GM19463 (cell line): Measurements from ENCODE around the gene SYDE2.
"Not testable (repeated sequence)": the region's sequence is repeated elsewhere in the genome, so short reads cannot be mapped to it uniquely, and the experiment has no call there.

Experiments used
- ATAC-seq: cut with Tn5 transposase; IDR thresholded peaks from one replicate; pipeline ENCODE4 v1.9.1; 2021; ENCODE audit warnings: mild to moderate bottlenecking, moderate library complexity; ENCODE audit not compliant: unreplicated experiment

SYDE2 gene

DNA sequence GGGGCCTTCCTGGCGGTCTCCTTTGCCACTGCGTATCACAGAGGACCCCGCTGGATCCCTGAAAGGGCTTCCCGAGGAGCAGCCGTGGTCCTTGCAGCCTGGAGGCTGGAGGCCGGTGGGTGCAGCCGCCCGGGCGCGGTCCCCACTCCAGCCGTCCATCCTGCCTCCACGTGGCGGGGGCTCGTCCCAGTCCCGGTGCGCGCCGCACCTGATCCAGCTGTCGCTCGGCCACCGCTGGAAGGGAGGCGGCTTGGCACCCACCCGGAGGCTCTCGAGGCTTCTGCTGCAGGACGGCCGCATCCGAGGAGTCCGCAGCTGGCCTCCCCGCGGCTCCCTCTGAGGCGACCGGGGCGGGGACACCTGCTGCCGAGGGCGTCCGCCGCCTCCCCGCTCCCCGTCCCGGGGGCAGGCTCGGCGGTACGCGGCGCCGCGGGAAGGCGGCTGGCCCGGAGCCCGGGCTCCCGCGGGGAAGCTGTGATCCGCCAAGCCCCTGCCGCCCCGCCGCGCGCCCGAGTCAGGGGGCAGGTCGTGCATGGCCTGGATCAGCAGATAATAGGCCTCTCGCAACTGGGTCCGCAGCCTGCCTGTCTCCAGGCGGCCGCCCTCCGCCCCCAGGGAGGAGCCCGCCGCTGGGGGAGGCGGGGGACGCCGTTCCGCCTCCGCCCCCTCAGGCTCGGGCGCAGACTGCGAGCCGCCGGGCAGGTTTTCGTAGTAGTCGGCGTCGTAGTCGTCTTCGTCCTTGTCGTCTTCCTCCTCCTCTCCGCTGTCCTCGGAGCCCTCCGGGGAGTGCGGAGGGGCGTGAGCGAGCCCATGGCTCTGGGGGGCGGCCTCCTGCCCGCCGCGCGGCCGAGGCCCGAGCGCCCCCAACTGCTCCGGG, at the start of gene SYDE2:
Gene SYDE2, minus strand, starts transcription at position 554 of the 877 bp plus-strand sequence. Its CDS starts 20 bp downstream, at position 534.
- ATAC-seq, result peak; percentile 76

DNA sequence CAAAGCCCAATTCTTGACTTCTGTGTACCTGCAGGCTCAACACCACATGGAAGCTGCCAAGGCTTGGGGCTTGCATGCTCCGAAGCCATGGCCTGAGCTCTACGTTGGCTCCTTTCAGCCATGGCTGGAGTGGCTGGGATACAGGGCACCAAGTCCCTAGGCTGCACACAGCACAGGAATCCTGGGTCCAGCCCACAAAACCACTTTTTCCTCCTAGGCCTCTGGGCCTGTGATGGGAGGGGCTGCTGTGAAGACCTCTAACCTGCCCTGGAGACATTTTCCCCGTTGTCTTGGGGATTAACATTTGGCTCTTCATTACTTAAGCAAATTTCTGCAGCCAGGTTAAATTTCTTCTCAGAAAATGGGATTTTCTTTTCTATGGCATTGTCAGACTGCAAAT, 48.2 kb upstream of the SYDE2 start:
- ATAC-seq, result not testable (repeated sequence)

GRCh38 chr1:85245891-85246290, 45.1 kb upstream of the SYDE2 start:
- ATAC-seq, result no peak

GRCh38 chr1:85245456-85245855, 44.6 kb upstream of the SYDE2 start:
- no peak for ATAC-seq

- no peak for ATAC-seq
Measured at GRCh38 chr1:85244271-85245061, 43.6 kb upstream of the SYDE2 start.

DNA sequence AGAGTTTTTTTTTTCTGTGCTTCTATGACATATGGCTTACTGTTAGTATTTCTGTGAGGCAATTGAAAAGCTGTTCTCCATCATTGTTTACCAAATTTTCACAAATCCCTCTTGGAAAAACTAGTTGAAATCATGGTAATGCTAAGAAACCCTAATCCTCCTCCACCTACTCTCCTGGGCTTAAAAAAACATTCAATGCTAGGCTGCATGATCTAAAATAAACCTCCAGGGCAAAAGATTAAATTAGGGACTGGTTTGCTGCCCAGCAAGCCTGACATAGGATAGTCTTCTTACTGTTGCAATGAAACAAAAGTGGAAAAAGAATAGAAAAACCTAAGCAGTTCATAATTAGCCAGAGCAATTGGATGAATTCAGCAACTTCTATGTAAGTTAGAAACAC, 42.6 kb upstream of the SYDE2 start:
- ATAC-seq, result no peak

DNA sequence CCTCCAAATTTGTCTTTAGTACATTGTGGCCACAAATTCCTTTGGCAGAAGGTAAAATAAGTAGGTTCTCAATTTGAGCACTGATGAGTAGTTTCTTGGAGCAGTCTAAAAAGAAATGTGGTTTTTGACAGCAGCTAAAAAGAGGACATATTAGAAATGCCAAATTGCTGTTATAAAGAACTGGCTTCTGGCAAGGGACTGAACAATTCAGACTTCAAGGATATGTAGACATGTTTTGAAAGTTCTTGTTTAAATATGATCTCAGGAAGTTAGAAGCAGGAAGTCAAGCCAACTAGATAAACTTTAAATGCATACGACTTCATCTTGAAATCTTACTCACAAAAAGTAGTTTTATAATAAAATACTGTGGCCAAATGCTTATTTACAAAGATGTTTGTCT, 39.8 kb upstream of the SYDE2 start:
- no peak for ATAC-seq

- ATAC-seq, result peak; percentile 57
Measured at GRCh38 chr1:85240174-85240601, 39.4 kb upstream of the SYDE2 start.

DNA sequence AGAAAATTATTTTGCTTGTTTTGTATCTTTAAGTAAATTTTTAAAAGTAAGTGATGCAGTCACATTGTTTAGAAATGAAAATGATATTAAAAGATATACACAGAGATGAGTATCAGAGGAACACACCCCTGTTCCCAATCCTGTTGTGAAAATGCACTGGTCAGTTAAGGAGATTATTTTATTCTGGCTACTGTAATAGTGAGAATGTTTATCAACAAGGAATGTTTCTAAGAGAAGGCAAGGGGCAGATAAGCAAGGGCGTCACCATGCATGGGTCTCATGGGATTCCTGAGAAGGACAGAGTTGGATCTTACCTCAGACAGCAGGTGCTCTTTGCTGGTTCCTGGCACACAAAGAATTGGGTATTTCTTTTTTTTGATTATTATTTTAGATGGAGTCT, 36.8 kb upstream of the SYDE2 start:
- ATAC-seq, result no peak

- peak; percentile 42 for ATAC-seq
Measured at GRCh38 chr1:85230305-85230977, 29.6 kb upstream of the SYDE2 start.

- ATAC-seq, result no peak
Measured at GRCh38 chr1:85229574-85230097, 28.8 kb upstream of the SYDE2 start.

GRCh38 chr1:85228972-85229371, 28.2 kb upstream of the SYDE2 start:
- ATAC-seq, result no peak

- ATAC-seq, result no peak
Measured at GRCh38 chr1:85225624-85226380, 25.0 kb upstream of the SYDE2 start.

GRCh38 chr1:85224734-85225623, 24.2 kb upstream of the SYDE2 start:
- no peak for ATAC-seq

DNA sequence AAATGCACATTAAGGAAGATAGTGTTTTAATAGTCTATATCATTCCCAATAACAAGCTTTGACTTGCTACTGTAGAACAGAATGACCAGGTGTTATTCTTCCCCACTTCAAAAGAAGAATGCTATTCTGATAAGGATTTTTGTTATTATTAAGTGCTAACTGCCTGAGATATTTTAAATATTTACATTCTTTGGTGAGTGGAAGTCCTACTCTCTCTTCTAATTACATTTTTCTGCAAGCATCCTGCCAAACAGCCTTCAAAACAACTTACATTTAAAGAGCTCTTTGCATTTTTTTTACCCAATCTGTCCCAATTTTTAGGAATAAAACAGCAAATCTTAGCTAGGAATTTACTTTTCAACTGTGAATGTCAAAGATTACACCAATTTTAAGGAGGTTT, 23.5 kb upstream of the SYDE2 start:
- no peak for ATAC-seq

- no peak for ATAC-seq
Measured at GRCh38 chr1:85223334-85223733, 22.5 kb upstream of the SYDE2 start.

- no peak for ATAC-seq
Measured at GRCh38 chr1:85220756-85221201, 20.0 kb upstream of the SYDE2 start.

- ATAC-seq, result no peak
Measured at GRCh38 chr1:85219853-85220610, 19.2 kb upstream of the SYDE2 start.

DNA sequence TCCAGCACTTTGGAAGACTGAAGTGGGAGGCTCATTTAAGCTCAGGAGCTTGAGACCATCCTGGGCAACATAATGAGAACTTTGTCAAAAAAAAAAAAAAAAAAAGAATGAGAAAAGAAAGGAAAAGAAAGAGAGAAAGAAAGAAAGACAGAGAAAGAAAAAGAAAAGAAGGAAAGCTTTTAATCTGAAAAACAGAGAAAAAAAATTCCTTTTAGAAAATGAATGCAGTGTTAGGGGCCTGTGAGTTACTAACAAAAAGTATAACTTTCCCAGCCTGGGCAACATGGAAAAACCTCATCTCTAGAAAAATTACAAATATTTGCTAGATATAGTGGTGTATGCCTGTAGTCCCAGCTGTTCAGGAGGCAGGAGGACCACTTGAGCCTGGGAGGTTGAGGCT, 15.9 kb upstream of the SYDE2 start:
- ATAC-seq, result no peak
